ENCODE data around the gene MXRA5.
"Not testable (repeated sequence)": the region's sequence is repeated elsewhere in the genome, so short reads cannot be mapped to it uniquely, and the experiment has no call there.

The MXRA5 gene

GRCh38 chrX:3343569-3343968 lies 2.9 kb downstream of the MXRA5 start:
- DNase-seq (ENCODE audit: low read depth in 2 of 2) = not testable (repeated sequence)

GRCh38 chrX:3340016-3340415 lies 6.4 kb downstream of the MXRA5 start:
- no peak for DNase-seq (ENCODE audit: low read depth in 2 of 2)

GRCh38 chrX:3326681-3327080 lies 19.8 kb downstream of the MXRA5 start:
- no peak for DNase-seq (ENCODE audit: low read depth in 2 of 2)

GRCh38 chrX:3320471-3321046 lies 25.9 kb downstream of the MXRA5 start:
- DNase-seq (ENCODE audit: low read depth in 2 of 2) = no peak

GRCh38 chrX:3317191-3317718 lies 29.2 kb downstream of the MXRA5 start:
- DNase-seq (ENCODE audit: low read depth in 2 of 2) = no peak

GRCh38 chrX:3312109-3312508 lies 34.3 kb downstream of the MXRA5 start:
- DNase-seq (ENCODE audit: low read depth in 2 of 2) = no peak

GRCh38 chrX:3307881-3308280 lies 38.6 kb downstream of the MXRA5 start:
- no peak for DNase-seq (ENCODE audit: low read depth in 2 of 2)

GRCh38 chrX:3299636-3300035 lies 46.8 kb downstream of the MXRA5 start:
- DNase-seq (ENCODE audit: low read depth in 2 of 2) = no peak

- DNase-seq (ENCODE audit: low read depth in 2 of 2) = no peak
Measured at GRCh38 chrX:3295731-3296130, 50.7 kb downstream of the MXRA5 start.

GRCh38 chrX:3293251-3293650 lies 53.2 kb downstream of the MXRA5 start:
- no peak for DNase-seq (ENCODE audit: low read depth in 2 of 2)

GRCh38 chrX:3290561-3290960 lies 55.9 kb downstream of the MXRA5 start:
- no peak for DNase-seq (ENCODE audit: low read depth in 2 of 2)

- DNase-seq (ENCODE audit: low read depth in 2 of 2) = no peak
Measured at GRCh38 chrX:3286196-3286945, 60.1 kb downstream of the MXRA5 start.

- no peak for DNase-seq (ENCODE audit: low read depth in 2 of 2)
Measured at GRCh38 chrX:3280706-3281105, 65.7 kb downstream of the MXRA5 start.

GRCh38 chrX:3273668-3274067 lies 72.8 kb downstream of the MXRA5 start:
- not testable (repeated sequence) for DNase-seq (ENCODE audit: low read depth in 2 of 2)

- DNase-seq (ENCODE audit: low read depth in 2 of 2) = no peak
Measured at GRCh38 chrX:3271834-3272186, 74.6 kb downstream of the MXRA5 start.

- no peak for DNase-seq (ENCODE audit: low read depth in 2 of 2)
Measured at GRCh38 chrX:3271183-3271833, 75.1 kb downstream of the MXRA5 start.

GRCh38 chrX:3268829-3269228 lies 77.6 kb downstream of the MXRA5 start:
- DNase-seq (ENCODE audit: low read depth in 2 of 2) = no peak

GRCh38 chrX:3263681-3264126 lies 82.7 kb downstream of the MXRA5 start:
- DNase-seq (ENCODE audit: low read depth in 2 of 2) = no peak

GRCh38 chrX:3262901-3263300 lies 83.6 kb downstream of the MXRA5 start:
- DNase-seq (ENCODE audit: low read depth in 2 of 2) = no peak

Data from stimulated activated CD8-positive, alpha-beta memory T cell treated with anti-CD3 and anti-CD28 coated beads, Interleukin-15, amount 100 ng/mL, for 48 hours (primary cell).